GM23338 (cell line): ENCODE results near the gene RFX4.

ENCODE experiments used
- CTCF ChIP-seq, 2 experiments: fragments of 200-600 bp in 1 of 2; sonication (generic) in 1 of 2; conservative IDR thresholded peaks; 2 replicates each; pipeline versions ENCODE4 v1.5.1 to v1.6.1; 2016 to 2017; ENCODE audit warnings: antibody characterized with exemption in 2 of 2, low read depth in 2 of 2, mild to moderate bottlenecking in 2 of 2, moderate library complexity in 1 of 2
- ETS1 ChIP-seq: IDR thresholded peaks from 2 replicates; pipeline ENCODE4 v1.6.1; 2016; ENCODE audit warnings: antibody characterized with exemption
- EZH2 ChIP-seq: fragments of 200-600 bp; sonication (generic); IDR thresholded peaks from one replicate; pipeline ENCODE4 v1.8.0; 2017; ENCODE audit warnings: antibody characterized with exemption, mild to moderate bottlenecking, low read depth; ENCODE audit not compliant: unreplicated experiment
- EZH2phosphoT487 ChIP-seq: fragments of 200-600 bp; sonication (generic); IDR thresholded peaks from one replicate; pipeline ENCODE4 v1.8.1; 2018; ENCODE audit warnings: antibody characterized with exemption; ENCODE audit not compliant: unreplicated experiment
- JUNB ChIP-seq: IDR thresholded peaks from one replicate; pipeline ENCODE4 v1.6.1; 2016; ENCODE audit warnings: antibody characterized with exemption; ENCODE audit not compliant: unreplicated experiment
- POLR2AphosphoS5 ChIP-seq: IDR thresholded peaks from 2 replicates; pipeline ENCODE4 v1.6.1; 2016; ENCODE audit warnings: antibody characterized with exemption, low read depth
- REST ChIP-seq: IDR thresholded peaks from one replicate; pipeline ENCODE4 v1.6.1; 2018; ENCODE audit warnings: antibody characterized with exemption; ENCODE audit not compliant: unreplicated experiment
- ZNF114 ChIP-seq: fragments of 250-450 bp; sonication (Bioruptor Pico); IDR thresholded peaks from 2 replicates; pipeline ENCODE4 v1.5.0; 2020; ENCODE audit warnings: mild to moderate bottlenecking, moderate library complexity

- TF ChIP-seq CTCF (conservative IDR thresholded peaks at IDR 0.05; ENCODE audit: low read depth in 2 of 2) (no peak), JUNB (no peak), EZH2 (no peak), REST (no peak), POLR2AphosphoS5 (no peak), ZNF114 (CRISPR knock-in tag) (no peak), EZH2phosphoT487 (no peak), ETS1 (no peak)
These were observed 219.2 kb downstream of the RFX4 start for GRCh38 chr12:106801830-106802533.
